ENCODE data around the gene PIP5K1B. TPM values are rescaled to one million over a fixed set of nuclear protein-coding genes. Genes with fewer than 3 reads are reported as not detected.

The PIP5K1B gene
- total and polyA plus RNA-seq, 10 of the 15 experiments (the other 5 are each of a cell fraction or from before 2014, with no cell fraction given): 6.8 to 16.3 (median 10.6) TPM

GRCh38 chr9:68927165-68927564 is 222.1 kb downstream of the PIP5K1B start:
- H3K36me3 ChIP-seq (ENCODE audit: control insufficient read depth in 2 of 2, insufficient read depth in 2 of 2, low read length in 1 of 2): peaks cover 0 to 6% of the 10 kb centered on the region in 2 experiments; a peak in 2 of 4 replicates
- H3K9me3 ChIP-seq (replicated peaks; ENCODE audit: control insufficient read depth, insufficient read depth, low read length): no peaks in the 10 kb centered on the region
- H3K4me3 ChIP-seq: no peak overlapping the region
- peaks cover 6% of the 10 kb centered on the region; the same call in 1 of the 2 replicates for H3K4me1 ChIP-seq (ENCODE audit: control insufficient read depth, insufficient read depth, low read length)
- RAD21 ChIA-PET (ENCODE audit: unreplicated experiment): no interaction called here
- POLR2A ChIA-PET: no interaction called here
- ATAC-seq (no peak), DNase-seq (ENCODE audit: low read depth, low spot score) (no peak), FAIRE-seq (no peak)
- no TSS peak for BruUV-seq (replicated peaks)
- CTCF ChIA-PET: no interaction called here
- in situ Hi-C loops (cut with MboI): no loop called here
- SMC1A ChIA-PET (ENCODE audit: uncharacterized antibody, unreplicated experiment): no interaction called here
- 91% methylated on average over 2 of the region's 2 CpGs for WGBS (ENCODE audit: insufficient coverage, insufficient replicate concordance, low lambda C conversion rate, missing lambda C conversion rate)
- no peaks in the 10 kb centered on the region for H4K20me1 ChIP-seq (ENCODE audit: control insufficient read depth, insufficient read depth)
- no peak overlapping the region for H3K9ac ChIP-seq (ENCODE audit: control insufficient read depth, insufficient read depth, low read length)
- H2AFZ ChIP-seq (ENCODE audit: control insufficient read depth, low read depth, low read length): no peak overlapping the region
- no peak overlapping the region for H3K4me2 ChIP-seq (ENCODE audit: control insufficient read depth, insufficient read depth)
- H3K79me2 ChIP-seq (ENCODE audit: control insufficient read depth, insufficient read depth, low read length): no peaks in the 10 kb centered on the region
- TF ChIP-seq DPF2 (IDR thresholded peaks at IDR 0.05): no peak
- TF ChIP-seq FOXM1 (IDR thresholded peaks at IDR 0.05; ENCODE audit: low read depth, low read length): no peak
- no peaks in the 10 kb centered on the region for H3K27me3 ChIP-seq (replicated peaks in 1 of 2; ENCODE audit: control insufficient read depth in 2 of 2, insufficient read depth in 2 of 2, low read length in 1 of 2)
- H3K27ac ChIP-seq (ENCODE audit: control insufficient read depth, insufficient read depth): no peak overlapping the region
- intact Hi-C loops (cut with micrococcal nuclease; ENCODE audit: unreplicated experiment): no loop called here

DNA sequence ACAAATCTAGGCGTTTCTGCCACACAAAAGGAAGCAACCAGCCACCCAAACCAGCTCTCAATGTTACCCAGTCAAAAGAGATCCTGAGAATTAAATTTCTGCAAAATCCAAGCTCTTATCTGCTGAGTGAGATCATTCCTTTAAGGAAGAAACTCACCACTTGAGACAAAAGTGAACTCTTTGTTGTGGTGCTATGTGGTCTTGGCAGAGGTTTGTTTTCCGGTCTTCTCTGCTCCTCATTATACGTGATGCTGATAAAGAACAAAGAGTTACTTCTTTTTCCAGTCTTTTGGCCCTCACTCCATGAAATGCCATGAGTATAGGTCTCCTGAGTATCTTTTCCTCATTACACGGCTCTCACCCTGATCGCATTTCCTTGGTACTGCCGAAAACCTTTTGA is 226.8 kb downstream of the PIP5K1B start:
- ATAC-seq (no peak), DNase-seq (ENCODE audit: low read depth, low spot score) (no peak), FAIRE-seq (no peak)
- POLR2A ChIA-PET: interaction anchor here (1.3 to 1.7 kb wide), 2 partner anchors 15 to 55 kb away, joined by 3 read pairs; no protein-coding TSS in a partner anchor
- Histone ChIP-seq H3K79me2 (ENCODE audit: control insufficient read depth, insufficient read depth, low read length) (no peaks in the 10 kb centered on the region), H3K9me3 (replicated peaks; ENCODE audit: control insufficient read depth, insufficient read depth, low read length) (no peaks in the 10 kb centered on the region), H3K27me3 (replicated peaks in 1 of 2; ENCODE audit: control insufficient read depth in 2 of 2, insufficient read depth in 2 of 2, low read length in 1 of 2) (no peaks in the 10 kb centered on the region), H3K4me2 (ENCODE audit: control insufficient read depth, insufficient read depth) (no peak overlapping the region), H3K27ac (ENCODE audit: control insufficient read depth, insufficient read depth) (peak overlapping the region; percentile 9; the same call in 1 of the 2 replicates), H3K4me1 (ENCODE audit: control insufficient read depth, insufficient read depth, low read length) (peaks cover 22% of the 10 kb centered on the region), H3K36me3 (ENCODE audit: control insufficient read depth in 2 of 2, insufficient read depth in 2 of 2, low read length in 1 of 2) (peaks cover 0 to 2% of the 10 kb centered on the region in 2 experiments; a peak in 2 of 4 replicates), H3K9ac (ENCODE audit: control insufficient read depth, insufficient read depth, low read length) (no peak overlapping the region), H3K4me3 (no peak overlapping the region), H2AFZ (ENCODE audit: control insufficient read depth, low read depth, low read length) (no peak overlapping the region), H4K20me1 (ENCODE audit: control insufficient read depth, insufficient read depth) (no peaks in the 10 kb centered on the region)
- intact Hi-C loops (cut with micrococcal nuclease; ENCODE audit: unreplicated experiment) (loop anchor here (2.0 kb wide), 1 partner anchor 15 kb away; no protein-coding TSS in a partner anchor), in situ Hi-C loops (cut with MboI) (no loop called here)
- RAD21 ChIA-PET (ENCODE audit: unreplicated experiment): no interaction called here
- WGBS (ENCODE audit: insufficient coverage, insufficient replicate concordance, low lambda C conversion rate, missing lambda C conversion rate): 96% methylated on average over 6 of the region's 6 CpGs
- CTCF ChIA-PET: interaction anchor here (0.8 to 1.4 kb wide), 4 partner anchors 10 to 245 kb away, joined by 3 to 4 read pairs (median 4); no protein-coding TSS in a partner anchor
- SMC1A ChIA-PET (ENCODE audit: uncharacterized antibody, unreplicated experiment): interaction anchor here (0.6 to 1.5 kb wide), 10 partner anchors 9 to 351 kb away, joined by 3 to 5 read pairs (median 4); no protein-coding TSS in a partner anchor
- no TSS peak for BruUV-seq (replicated peaks)
- TF ChIP-seq MLLT1 (IDR thresholded peaks at IDR 0.05) (no peak), MEF2A (IDR thresholded peaks at IDR 0.05; ENCODE audit: insufficient read depth, low read depth, low read length) (no peak), E2F4 (IDR thresholded peaks at IDR 0.05; ENCODE audit: low read depth, low read length) (no peak), EGR1 (IDR thresholded peaks at IDR 0.05; ENCODE audit: borderline replicate concordance in 1 of 2, low read depth in 2 of 2, low read length in 2 of 2) (no peak), RELB (IDR thresholded peaks at IDR 0.05; ENCODE audit: low read depth) (no peak), CHD2 (IDR thresholded peaks at IDR 0.05; ENCODE audit: borderline replicate concordance, low read depth, low read length) (no peak)
